ENCODE results near the gene RBP2.

DNA sequence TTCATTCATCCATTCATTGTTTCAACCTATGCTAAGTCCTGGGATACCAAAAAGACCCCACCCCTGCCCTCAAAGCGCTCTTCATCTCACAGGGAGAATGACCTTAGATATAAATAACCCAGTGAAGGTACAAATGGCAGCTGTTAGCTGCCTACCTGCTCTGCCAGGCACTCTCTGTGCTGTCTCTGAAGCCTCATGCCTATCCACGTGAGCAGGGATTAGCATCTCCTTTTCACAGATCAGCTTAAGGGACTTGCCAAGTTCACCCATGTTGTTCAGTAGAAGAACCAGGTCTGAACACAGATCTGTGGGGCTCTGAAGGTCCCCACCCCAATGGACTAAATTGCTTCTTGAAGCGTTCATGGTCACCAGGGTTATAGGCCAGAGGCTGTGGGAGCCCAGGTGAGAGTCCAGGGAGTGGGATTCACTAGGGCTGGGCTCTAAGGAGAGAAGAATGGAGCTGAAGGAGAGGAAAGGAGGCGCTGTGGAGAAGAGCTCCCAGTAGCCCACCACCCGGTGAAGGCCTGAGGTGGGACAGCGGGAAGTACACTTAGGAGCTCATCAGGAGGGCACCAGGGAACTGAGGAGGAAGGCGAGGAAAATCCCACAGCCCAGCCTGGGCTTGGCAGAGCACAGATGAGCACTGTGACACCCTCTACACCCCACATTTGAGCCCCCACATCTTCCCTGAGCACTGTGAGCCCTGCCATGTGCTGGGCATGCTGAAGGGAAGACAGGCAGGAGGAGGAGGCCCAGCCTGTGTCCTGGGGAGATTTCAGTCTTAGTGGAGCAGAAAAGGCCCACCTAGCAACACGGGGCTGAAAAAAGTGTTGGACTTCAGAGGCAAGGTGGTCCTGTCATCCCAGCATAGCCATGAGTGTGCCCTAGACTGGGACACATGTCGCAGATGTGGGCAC is 42.9 kb upstream of the RBP2 start:
- no peak for TF ChIP-seq EP300 (IDR thresholded peaks at IDR 0.05)
- TF ChIP-seq, protein P1, sequence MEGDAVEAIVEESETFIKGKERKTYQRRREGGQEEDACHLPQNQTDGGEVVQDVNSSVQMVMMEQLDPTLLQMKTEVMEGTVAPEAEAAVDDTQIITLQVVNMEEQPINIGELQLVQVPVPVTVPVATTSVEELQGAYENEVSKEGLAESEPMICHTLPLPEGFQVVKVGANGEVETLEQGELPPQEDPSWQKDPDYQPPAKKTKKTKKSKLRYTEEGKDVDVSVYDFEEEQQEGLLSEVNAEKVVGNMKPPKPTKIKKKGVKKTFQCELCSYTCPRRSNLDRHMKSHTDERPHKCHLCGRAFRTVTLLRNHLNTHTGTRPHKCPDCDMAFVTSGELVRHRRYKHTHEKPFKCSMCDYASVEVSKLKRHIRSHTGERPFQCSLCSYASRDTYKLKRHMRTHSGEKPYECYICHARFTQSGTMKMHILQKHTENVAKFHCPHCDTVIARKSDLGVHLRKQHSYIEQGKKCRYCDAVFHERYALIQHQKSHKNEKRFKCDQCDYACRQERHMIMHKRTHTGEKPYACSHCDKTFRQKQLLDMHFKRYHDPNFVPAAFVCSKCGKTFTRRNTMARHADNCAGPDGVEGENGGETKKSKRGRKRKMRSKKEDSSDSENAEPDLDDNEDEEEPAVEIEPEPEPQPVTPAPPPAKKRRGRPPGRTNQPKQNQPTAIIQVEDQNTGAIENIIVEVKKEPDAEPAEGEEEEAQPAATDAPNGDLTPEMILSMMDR (IDR thresholded peaks at IDR 0.05) = no peak

Data from sigmoid colon (tissue), 4 donors.